ENCODE measurements around the gene CSPG4.
"Not testable (repeated sequence)": the region's sequence is repeated elsewhere in the genome, so short reads cannot be mapped to it uniquely, and the experiment has no call there.

CSPG4 gene

GRCh38 chr15:75687486-75688277, 25.0 kb downstream of the CSPG4 start:
- DNase-seq (ENCODE audit: low spot score), result no peak

- not testable (repeated sequence) for DNase-seq (ENCODE audit: low spot score)
Measured at GRCh38 chr15:75686212-75686642, 26.4 kb downstream of the CSPG4 start.

DNA sequence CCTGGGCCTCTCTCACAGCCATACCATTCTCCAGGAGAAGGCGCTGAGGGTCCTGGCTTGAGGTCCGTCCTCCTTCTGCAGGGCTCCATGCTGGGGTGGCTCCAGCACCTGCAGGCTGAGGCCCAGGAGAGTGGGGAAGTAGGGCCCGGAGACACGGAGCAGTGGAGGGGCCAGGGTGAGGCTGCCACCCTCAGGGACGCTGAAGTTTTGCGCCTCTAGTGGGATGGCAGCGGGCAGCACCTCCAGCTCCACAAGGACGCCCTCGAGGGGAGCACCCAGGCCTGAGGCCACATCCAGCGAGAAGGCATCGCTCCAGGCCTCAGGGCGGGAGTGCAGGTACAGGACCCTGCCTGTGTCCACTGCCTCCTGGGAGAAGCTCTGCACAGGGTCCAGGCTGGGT, 27.5 kb downstream of the CSPG4 start:
- DNase-seq (ENCODE audit: low spot score), result no peak

DNA sequence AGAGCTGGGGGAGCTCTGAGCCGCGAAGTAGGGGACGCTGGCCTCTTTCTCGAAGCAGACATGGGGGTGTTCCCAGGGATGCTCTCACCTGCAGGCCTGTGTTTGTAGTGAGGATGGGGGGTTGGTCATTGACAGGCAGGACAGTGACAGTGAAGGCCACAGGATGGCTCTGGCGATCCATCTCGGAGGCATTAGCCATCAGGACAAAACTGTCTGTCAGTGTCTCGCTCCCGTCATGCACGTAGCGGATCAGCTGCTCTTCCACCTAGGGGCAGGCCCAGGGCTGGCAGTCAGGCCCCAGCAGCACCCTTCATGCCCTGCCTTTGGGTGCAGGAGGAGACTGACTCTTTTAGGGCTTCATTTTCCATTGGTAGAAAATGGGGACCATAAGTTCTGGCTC, 28.0 kb downstream of the CSPG4 start:
- DNase-seq (ENCODE audit: low spot score), result no peak

- DNase-seq (ENCODE audit: low spot score), result not testable (repeated sequence)
Measured at GRCh38 chr15:75683646-75684312, 28.9 kb downstream of the CSPG4 start.

- no peak for DNase-seq (ENCODE audit: low spot score)
Measured at GRCh38 chr15:75682181-75683135, 30.2 kb downstream of the CSPG4 start.

- DNase-seq (ENCODE audit: low spot score), result no peak
Measured at GRCh38 chr15:75680007-75680789, 32.5 kb downstream of the CSPG4 start.

DNA sequence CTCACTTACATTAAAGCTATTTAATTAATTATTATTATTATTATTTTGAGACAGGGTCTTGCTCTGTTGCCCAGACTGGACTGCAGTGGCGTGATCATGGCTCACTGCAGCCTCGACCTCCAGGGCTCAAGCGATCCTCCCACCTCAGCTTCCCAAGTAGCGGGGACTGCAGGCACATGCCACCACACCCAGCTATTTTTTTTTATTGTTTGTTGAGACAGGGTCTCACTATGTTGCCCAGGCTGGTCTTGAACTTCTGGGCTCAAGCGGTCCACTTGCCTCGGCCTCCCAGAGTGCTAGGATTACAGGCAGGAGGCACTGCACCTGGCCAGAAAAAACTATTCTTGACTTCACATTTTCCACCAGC, 34.3 kb downstream of the CSPG4 start:
- not testable (repeated sequence) for DNase-seq (ENCODE audit: low spot score)

DNA sequence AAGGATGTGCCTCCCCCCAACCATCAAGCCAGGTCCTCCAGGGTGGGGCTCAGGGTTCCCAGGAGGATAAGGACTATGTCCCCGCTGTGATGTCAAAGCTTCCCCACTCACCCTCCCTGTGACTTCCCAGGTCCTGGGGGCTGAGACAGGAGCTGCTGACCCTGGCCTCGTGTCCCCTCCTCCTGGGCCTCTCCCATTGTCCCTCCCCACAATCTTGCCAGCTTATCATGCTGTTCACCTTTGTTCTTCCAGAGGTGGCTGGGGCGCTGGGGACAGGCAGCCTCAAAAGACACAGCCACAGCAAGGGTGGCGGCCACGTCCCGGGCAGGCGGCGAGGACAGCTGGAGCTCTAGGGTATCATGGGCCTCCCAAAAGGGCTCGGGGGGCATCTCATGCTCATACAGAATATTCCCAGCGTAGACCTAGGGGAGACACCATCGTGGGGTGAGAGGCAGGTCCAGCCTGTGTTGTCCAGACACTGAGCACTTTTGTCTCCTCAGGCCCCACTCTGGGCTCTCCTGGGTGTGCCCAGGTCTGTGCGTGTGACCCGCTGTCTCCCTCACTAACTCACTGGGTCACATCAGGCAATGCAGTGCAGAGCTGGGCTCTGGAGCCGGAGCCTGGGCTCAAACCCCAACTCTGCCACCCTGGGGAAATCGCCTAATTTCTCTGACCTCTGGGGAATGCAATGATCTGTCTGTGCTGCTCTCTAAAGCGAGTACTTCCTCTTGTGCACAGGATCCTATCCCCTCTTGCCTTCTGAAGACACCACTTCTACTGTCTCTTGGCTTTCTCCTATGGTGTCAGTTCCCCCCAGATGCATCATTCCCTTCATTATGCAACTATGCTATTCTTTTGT, 35.0 kb downstream of the CSPG4 start:
- no peak for DNase-seq (ENCODE audit: low spot score)

- no peak for DNase-seq (ENCODE audit: low spot score)
Measured at GRCh38 chr15:75676688-75677464, 35.8 kb downstream of the CSPG4 start.

DNA sequence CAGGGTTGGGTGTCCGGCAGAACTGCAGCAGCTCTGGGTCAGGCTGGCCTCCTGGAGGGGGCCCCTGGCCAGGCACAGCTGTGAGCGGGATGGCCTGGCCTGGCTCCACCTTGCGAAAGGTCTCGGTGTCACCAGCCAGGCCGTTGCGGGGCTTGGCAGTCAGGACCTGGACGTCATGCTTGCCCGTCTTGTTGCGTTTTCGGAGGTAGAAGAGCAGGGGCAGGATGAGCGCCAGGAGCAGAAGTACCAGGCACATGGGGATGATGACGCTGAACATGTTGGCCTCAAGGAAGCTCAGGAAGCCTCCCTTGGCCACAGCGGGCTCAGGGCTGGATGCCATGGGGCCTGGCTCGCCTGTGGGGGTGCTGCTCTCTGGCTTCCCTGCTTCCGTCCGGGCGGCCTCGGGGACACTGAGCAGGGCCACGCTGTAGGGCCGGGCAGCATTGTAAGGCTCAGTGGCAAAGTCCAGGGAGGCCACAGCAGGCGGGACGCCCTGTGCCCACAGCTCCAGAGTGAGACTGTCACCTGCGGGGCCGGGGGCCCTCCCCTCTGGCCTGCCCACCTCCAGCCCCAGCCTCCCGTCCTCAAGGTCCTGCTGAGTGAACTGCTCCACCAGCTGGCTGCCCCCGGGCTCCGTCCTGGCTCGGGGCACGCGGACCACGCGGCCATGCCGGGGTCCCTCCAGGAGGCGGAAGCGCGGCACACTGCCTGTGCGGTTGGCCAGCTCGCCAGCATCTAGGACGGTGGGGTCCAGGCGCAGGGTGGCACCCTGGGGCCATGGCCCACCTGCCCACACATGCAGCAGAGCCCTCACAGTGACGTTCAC, 36.9 kb downstream of the CSPG4 start:
- DNase-seq (ENCODE audit: low spot score), result no peak

DNA sequence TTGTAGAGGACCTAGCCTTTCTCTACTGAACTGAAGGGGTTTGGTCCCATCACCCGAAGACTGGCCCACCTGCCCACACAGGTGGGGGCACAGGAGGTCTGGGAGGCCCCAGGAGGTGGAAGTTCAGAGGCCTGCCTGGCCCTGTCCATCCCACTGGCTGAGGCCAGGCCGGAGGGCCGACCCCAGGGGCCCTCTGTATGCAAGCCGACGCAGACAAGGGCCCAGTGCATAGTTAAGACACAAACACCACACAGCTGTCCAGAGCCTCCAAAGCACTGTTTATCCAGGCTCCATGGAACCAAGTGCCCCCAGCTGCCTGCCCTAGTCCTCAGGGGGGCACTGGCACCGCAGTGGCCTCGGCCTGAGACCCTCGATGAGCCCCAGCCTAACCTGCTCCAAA, 38.3 kb downstream of the CSPG4 start:
- no peak for DNase-seq (ENCODE audit: low spot score)

- peak; percentile 94 for DNase-seq (ENCODE audit: low spot score)
Measured at GRCh38 chr15:75673426-75674235, 39.0 kb downstream of the CSPG4 start.

- peak; percentile 88 for DNase-seq (ENCODE audit: low spot score)
Measured at GRCh38 chr15:75672646-75673425, 39.8 kb downstream of the CSPG4 start.

- peak; percentile 70 for DNase-seq (ENCODE audit: low spot score)
Measured at GRCh38 chr15:75671730-75672602, 40.7 kb downstream of the CSPG4 start.

GRCh38 chr15:75669879-75670212, 42.8 kb downstream of the CSPG4 start:
- DNase-seq (ENCODE audit: low spot score), result no peak
